ENCODE measurements around the gene KLB.
"Not testable (repeated sequence)": the region's sequence is repeated elsewhere in the genome, so short reads cannot be mapped to it uniquely, and the experiment has no call there.

The KLB gene

GRCh38 chr4:39406763-39407583 lies at the start of gene KLB:
KLB (plus strand) TSS chr4:39406930; CDS start chr4:39406950, 20 bp downstream.
- no peak for DNase-seq (ENCODE audit: low spot score)

- DNase-seq (ENCODE audit: low spot score) = no peak
Measured at GRCh38 chr4:39357002-39357401, 49.7 kb upstream of the KLB start.

GRCh38 chr4:39360611-39361010 lies 46.1 kb upstream of the KLB start:
- DNase-seq (ENCODE audit: low spot score) = not testable (repeated sequence)

- no peak for DNase-seq (ENCODE audit: low spot score)
Measured at GRCh38 chr4:39362827-39363226, 43.9 kb upstream of the KLB start.

GRCh38 chr4:39363773-39364393 lies 42.8 kb upstream of the KLB start:
- DNase-seq (ENCODE audit: low spot score) = no peak

- no peak for DNase-seq (ENCODE audit: low spot score)
Measured at GRCh38 chr4:39365360-39365759, 41.4 kb upstream of the KLB start.

GRCh38 chr4:39365830-39366771 lies 40.6 kb upstream of the KLB start, which contains the start of gene RFC1:
RFC1 (minus strand) TSS chr4:39366362; CDS start chr4:39366241, 121 bp downstream.
- DNase-seq (ENCODE audit: low spot score) = peak; percentile 68

- no peak for DNase-seq (ENCODE audit: low spot score)
Measured at GRCh38 chr4:39367166-39367565, 39.6 kb upstream of the KLB start.

- DNase-seq (ENCODE audit: low spot score) = no peak
Measured at GRCh38 chr4:39369301-39369700, 37.4 kb upstream of the KLB start.

GRCh38 chr4:39371209-39371608 lies 35.5 kb upstream of the KLB start:
- not testable (repeated sequence) for DNase-seq (ENCODE audit: low spot score)

GRCh38 chr4:39375478-39375877 lies 31.3 kb upstream of the KLB start:
- no peak for DNase-seq (ENCODE audit: low spot score)

- DNase-seq (ENCODE audit: low spot score) = no peak
Measured at GRCh38 chr4:39383690-39384089, 23.0 kb upstream of the KLB start.

- DNase-seq (ENCODE audit: low spot score) = no peak
Measured at GRCh38 chr4:39384563-39384962, 22.2 kb upstream of the KLB start.

GRCh38 chr4:39390603-39391002 lies 16.1 kb upstream of the KLB start:
- peak; percentile 23 for DNase-seq (ENCODE audit: low spot score)

GRCh38 chr4:39394706-39395105 lies 12.0 kb upstream of the KLB start:
- no peak for DNase-seq (ENCODE audit: low spot score)

- DNase-seq (ENCODE audit: low spot score) = not testable (repeated sequence)
Measured at GRCh38 chr4:39401640-39402039, 5.1 kb upstream of the KLB start.

- no peak for DNase-seq (ENCODE audit: low spot score)
Measured at GRCh38 chr4:39407584-39407885, 805 bp downstream of the KLB start.

- DNase-seq (ENCODE audit: low spot score) = no peak
Measured at GRCh38 chr4:39410415-39410814, 3.7 kb downstream of the KLB start.

- not testable (repeated sequence) for DNase-seq (ENCODE audit: low spot score)
Measured at GRCh38 chr4:39411561-39411960, 4.8 kb downstream of the KLB start.

GRCh38 chr4:39415678-39416283 lies 9.1 kb downstream of the KLB start:
- no peak for DNase-seq (ENCODE audit: low spot score)

GRCh38 chr4:39422247-39422646 lies 15.5 kb downstream of the KLB start:
- no peak for DNase-seq (ENCODE audit: low spot score)

- not testable (repeated sequence) for DNase-seq (ENCODE audit: low spot score)
Measured at GRCh38 chr4:39425297-39425696, 18.6 kb downstream of the KLB start.

Measured in kidney capillary endothelial cell (primary cell).